ENCODE measurements around the gene C5orf63.

Gene C5orf63

DNA sequence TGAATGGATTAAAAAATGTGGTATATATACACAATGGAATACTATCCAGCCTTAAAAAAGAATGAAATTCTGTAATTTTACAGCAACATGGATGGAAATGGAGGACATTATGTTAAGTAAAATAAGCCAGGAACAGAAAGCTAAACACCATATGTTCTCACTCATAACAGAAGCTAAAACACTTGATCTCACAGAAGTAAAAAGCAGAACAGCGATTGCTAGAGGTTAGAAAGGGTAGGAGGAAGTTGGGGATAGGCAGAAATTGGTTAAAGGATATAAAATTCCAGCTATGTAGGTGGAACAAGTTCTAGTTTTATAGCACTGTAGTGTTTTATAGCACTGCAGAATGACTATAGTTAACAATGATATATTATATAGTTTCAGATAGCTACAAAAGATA lies 58.7 kb downstream of the C5orf63 start:
- TF ChIP-seq, protein P1, sequence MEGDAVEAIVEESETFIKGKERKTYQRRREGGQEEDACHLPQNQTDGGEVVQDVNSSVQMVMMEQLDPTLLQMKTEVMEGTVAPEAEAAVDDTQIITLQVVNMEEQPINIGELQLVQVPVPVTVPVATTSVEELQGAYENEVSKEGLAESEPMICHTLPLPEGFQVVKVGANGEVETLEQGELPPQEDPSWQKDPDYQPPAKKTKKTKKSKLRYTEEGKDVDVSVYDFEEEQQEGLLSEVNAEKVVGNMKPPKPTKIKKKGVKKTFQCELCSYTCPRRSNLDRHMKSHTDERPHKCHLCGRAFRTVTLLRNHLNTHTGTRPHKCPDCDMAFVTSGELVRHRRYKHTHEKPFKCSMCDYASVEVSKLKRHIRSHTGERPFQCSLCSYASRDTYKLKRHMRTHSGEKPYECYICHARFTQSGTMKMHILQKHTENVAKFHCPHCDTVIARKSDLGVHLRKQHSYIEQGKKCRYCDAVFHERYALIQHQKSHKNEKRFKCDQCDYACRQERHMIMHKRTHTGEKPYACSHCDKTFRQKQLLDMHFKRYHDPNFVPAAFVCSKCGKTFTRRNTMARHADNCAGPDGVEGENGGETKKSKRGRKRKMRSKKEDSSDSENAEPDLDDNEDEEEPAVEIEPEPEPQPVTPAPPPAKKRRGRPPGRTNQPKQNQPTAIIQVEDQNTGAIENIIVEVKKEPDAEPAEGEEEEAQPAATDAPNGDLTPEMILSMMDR (IDR thresholded peaks at IDR 0.05) = no peak

GRCh38 chr5:127013407-127013806 lies 59.9 kb downstream of the C5orf63 start:
- TF ChIP-seq, protein P1 (IDR thresholded peaks at IDR 0.05) = no peak

- TF ChIP-seq, protein P1 (IDR thresholded peaks at IDR 0.05) = no peak
Observed at GRCh38 chr5:127012916-127013315, 60.4 kb downstream of the C5orf63 start.

GRCh38 chr5:127011961-127012644 lies 61.2 kb downstream of the C5orf63 start:
- TF ChIP-seq, protein P1 (IDR thresholded peaks at IDR 0.05) = no peak

DNA sequence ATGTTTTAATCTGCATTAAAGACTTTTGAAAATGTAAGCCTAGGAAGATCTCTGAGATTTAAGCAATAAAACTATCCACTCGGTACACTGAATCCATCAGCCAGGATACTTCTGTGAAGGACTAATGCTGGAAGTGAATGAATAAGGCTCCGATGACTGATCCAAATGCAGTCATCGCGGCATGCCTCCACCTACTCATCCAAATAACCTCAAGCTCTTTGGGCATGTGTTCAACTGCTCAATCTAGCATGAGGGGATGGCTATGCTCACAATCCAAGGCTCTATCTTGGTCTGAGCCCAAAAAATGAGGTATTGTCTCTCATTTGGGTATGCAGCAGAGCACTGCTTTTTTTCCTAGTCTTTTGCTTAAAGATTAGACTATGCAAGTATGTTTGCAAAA lies 62.1 kb downstream of the C5orf63 start:
- TF ChIP-seq, protein P1 (IDR thresholded peaks at IDR 0.05) = no peak

DNA sequence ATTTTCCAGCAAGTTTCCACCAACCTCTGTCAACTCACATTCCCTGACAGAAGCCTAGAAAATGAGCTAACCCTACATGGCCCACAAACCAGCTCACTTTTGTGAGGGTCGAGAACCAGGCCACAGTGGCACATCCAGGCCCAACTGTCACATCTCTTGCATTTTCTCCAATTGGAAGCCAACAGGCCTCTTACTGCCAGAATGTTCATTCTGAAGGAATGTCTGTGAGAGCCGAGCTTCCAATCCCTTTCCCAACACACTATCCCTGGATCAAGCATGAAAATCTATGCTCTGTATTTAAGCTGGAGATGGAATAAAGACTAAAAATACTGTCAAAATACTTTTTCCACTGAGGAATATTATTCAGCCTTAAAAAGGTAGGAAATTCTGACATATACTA lies 62.9 kb downstream of the C5orf63 start:
- TF ChIP-seq, protein P1 (IDR thresholded peaks at IDR 0.05) = no peak

DNA sequence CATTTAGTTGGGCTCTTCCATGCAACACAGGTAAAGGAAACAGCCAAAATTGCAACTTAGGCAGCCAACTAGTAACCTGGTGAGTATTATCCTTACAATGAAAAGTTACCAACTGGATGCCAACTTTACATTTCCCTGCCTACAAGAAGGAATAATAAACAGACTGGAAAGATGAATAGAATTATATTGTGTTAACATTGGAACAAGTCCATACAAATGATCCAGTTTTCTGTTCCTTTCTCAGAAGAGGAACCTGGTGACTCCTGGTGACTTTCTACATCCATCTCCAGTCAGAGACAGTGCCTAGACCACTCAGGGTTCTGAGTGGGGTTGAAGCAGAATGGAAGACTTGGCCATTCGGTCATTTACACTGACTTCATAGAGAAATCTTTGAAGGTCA lies 63.5 kb downstream of the C5orf63 start:
- TF ChIP-seq, protein P1 (IDR thresholded peaks at IDR 0.05) = no peak
